Neural cell (in vitro differentiated cells): ENCODE measurements around the gene TYW3. TPM values are rescaled to one million over a fixed set of nuclear protein-coding genes. Genes with fewer than 3 reads are reported as not detected.

Experiments used
- H2AFZ ChIP-seq: fragments of 200-600, 300-800 bp; sonication (generic), shearing (Covaris generic); 2 replicates; pipeline ENCODE4 v1.6.0; 2014; ENCODE audit warnings: low read depth, mild to moderate bottlenecking, antibody characterized with exemption, low read length, moderate library complexity
- H3F3A ChIP-seq: fragments of 200-600 bp; shearing (Covaris generic); 2 replicates; pipeline ENCODE4 v1.6.1; 2016; ENCODE audit warnings: mild to moderate bottlenecking, moderate library complexity, mixed read lengths, antibody characterized with exemption, low read length; ENCODE audit not compliant: insufficient read depth, poor library complexity, severe bottlenecking
- H3K27ac ChIP-seq: fragments of 200-600, 300-800 bp; sonication (generic), shearing (Covaris generic); 2 replicates; pipeline ENCODE4 v1.5.1; 2014; ENCODE audit warnings: mild to moderate bottlenecking, low read length, moderate library complexity
- H3K27me3 ChIP-seq: fragments of 300-800, 200-600 bp; sonication (generic), shearing (Covaris generic); 2 replicates; pipeline ENCODE4 v1.6.0; 2014; ENCODE audit warnings: mild to moderate bottlenecking, low read depth, low read length, moderate library complexity; ENCODE audit not compliant: insufficient read depth
- H3K36me3 ChIP-seq: fragments of 300-800, 200-600 bp; sonication (generic), shearing (Covaris generic); 2 replicates; pipeline ENCODE4 v1.5.1; 2014; ENCODE audit warnings: mild to moderate bottlenecking, antibody characterized with exemption, low read length, moderate library complexity; ENCODE audit not compliant: insufficient read depth
- H3K4me2 ChIP-seq: fragments of 300-800, 200-600 bp; sonication (generic), shearing (Covaris generic); 2 replicates; pipeline ENCODE4 v1.6.0; 2014; ENCODE audit warnings: mild to moderate bottlenecking, low read length
- H3K4me3 ChIP-seq: fragments of 300-800, 200-600 bp; sonication (generic), shearing (Covaris generic); 2 replicates; pipeline ENCODE4 v1.5.1; 2014; ENCODE audit warnings: mild to moderate bottlenecking, low read length, moderate library complexity
- H3K79me2 ChIP-seq: fragments of 200-600 bp; shearing (Covaris generic); replicated peaks from 2 replicates; pipeline ENCODE4 v1.6.0; 2014; ENCODE audit warnings: mild to moderate bottlenecking, low read length, moderate library complexity; ENCODE audit not compliant: insufficient read depth
- H3K9ac ChIP-seq: fragments of 300-800, 200-600 bp; sonication (generic), shearing (Covaris generic); 2 replicates; pipeline ENCODE4 v1.6.1; 2016; ENCODE audit warnings: mild to moderate bottlenecking, low read length, mixed read lengths
- H3K9me2 ChIP-seq: fragments of 200-600 bp; shearing (Covaris generic); 2 replicates; pipeline ENCODE4 v1.6.1; 2016; ENCODE audit warnings: mild to moderate bottlenecking, low read length, mixed read lengths; ENCODE audit not compliant: insufficient read depth
- H3K9me3 ChIP-seq: fragments of 200-600, 300-800 bp; sonication (generic), shearing (Covaris generic); 2 replicates; pipeline ENCODE4 v1.6.1; 2016; ENCODE audit warnings: mild to moderate bottlenecking, mixed run types, low read length, moderate library complexity, mixed read lengths
- H4K20me1 ChIP-seq: fragments of 200-600 bp; shearing (Covaris generic); 2 replicates; pipeline ENCODE4 v1.6.1; 2016; ENCODE audit warnings: mild to moderate bottlenecking, mixed run types; ENCODE audit not compliant: insufficient read depth
- CTCF ChIP-seq: fragments of 450-650 bp; IDR thresholded peaks from 2 replicates; pipeline ENCODE4 v1.5.1; 2014; ENCODE audit warnings: antibody characterized with exemption, mild to moderate bottlenecking, moderate library complexity; ENCODE audit not compliant: poor library complexity, severe bottlenecking
- EP300 ChIP-seq: fragments of 450-650 bp; conservative IDR thresholded peaks from 2 replicates; pipeline ENCODE4 v1.6.1; 2014; ENCODE audit warnings: antibody characterized with exemption, mild to moderate bottlenecking, moderate library complexity; ENCODE audit not compliant: poor library complexity, severe bottlenecking
- EZH2 ChIP-seq: fragments of 200-600, 300-800 bp; shearing (Covaris generic), sonication (generic); IDR thresholded peaks from 2 replicates; pipeline ENCODE4 v1.6.1; 2014; ENCODE audit warnings: antibody characterized with exemption, low read length, borderline replicate concordance, mild to moderate bottlenecking; ENCODE audit not compliant: insufficient read depth, poor library complexity, severe bottlenecking
- MXI1 ChIP-seq: fragments of 450-650 bp; conservative IDR thresholded peaks from 2 replicates; pipeline ENCODE4 v1.6.1; 2014; ENCODE audit warnings: antibody characterized with exemption, mild to moderate bottlenecking; ENCODE audit not compliant: poor library complexity, severe bottlenecking
- RAD21 ChIP-seq: fragments of 450-650 bp; conservative IDR thresholded peaks from 2 replicates; pipeline ENCODE4 v1.6.1; 2014; ENCODE audit warnings: antibody characterized with exemption, mild to moderate bottlenecking, moderate library complexity
- REST ChIP-seq: IDR thresholded peaks from 2 replicates; pipeline ENCODE4 v1.6.1; 2012; ENCODE audit warnings: borderline replicate concordance
- SMC3 ChIP-seq: fragments of 450-650 bp; conservative IDR thresholded peaks from 2 replicates; pipeline ENCODE4 v1.6.1; 2014; ENCODE audit warnings: antibody characterized with exemption, mild to moderate bottlenecking, moderate library complexity; ENCODE audit not compliant: poor library complexity
- TAF1 ChIP-seq: IDR thresholded peaks from 2 replicates; pipeline ENCODE4 v1.6.1; 2012; ENCODE audit warnings: low read depth
- polyA plus RNA-seq: library from polyadenylated mRNA; depleted of rRNA; stranded (reverse); fragments of >200 nt; gene quantifications from 2 replicates; pipeline ENCODE4 v1.2.3, GENCODE V29; 2014

The TYW3 gene
- polyA plus RNA-seq, 1 donor from 2014 or later: 1.5 TPM

- H3K4me2 ChIP-seq: no peak overlapping the region
- H3K9me2 ChIP-seq: no peaks in the 10 kb centered on the region
Observed at GRCh38 chr1:74689621-74690363, 43.2 kb upstream of the TYW3 start.

GRCh38 chr1:74690364-74690696, 42.6 kb upstream of the TYW3 start:
- Histone ChIP-seq H2AFZ (peak overlapping the region; percentile 90), H3K4me3 (no peak overlapping the region), H3K27ac (peak overlapping the region; percentile 61), H3K27me3 (no peaks in the 10 kb centered on the region), H3K9me3 (no peaks in the 10 kb centered on the region), H3K4me2 (no peak overlapping the region), H4K20me1 (no peaks in the 10 kb centered on the region), H3K9ac (peak overlapping the region; percentile 47), H3F3A (peaks cover 5% of the 10 kb centered on the region), H3K9me2 (no peaks in the 10 kb centered on the region), H3K79me2 (no peaks in the 10 kb centered on the region), H3K36me3 (no peaks in the 10 kb centered on the region)
- TF ChIP-seq MXI1 (no peak), RAD21 (no peak)

More at GRCh38 chr1:74689621-74690363, 43.2 kb upstream of the TYW3 start:
- TF ChIP-seq SMC3 (peak; percentile 91), CTCF (peak; percentile 96), EZH2 (no peak), REST (no peak), TAF1 (no peak), RAD21 (peak; percentile 95), EP300 (no peak)
- Histone ChIP-seq H4K20me1 (no peaks in the 10 kb centered on the region), H3K4me3 (no peak overlapping the region), H3K27ac (peak overlapping the region; percentile 61), H3K79me2 (no peaks in the 10 kb centered on the region), H3F3A (peaks cover 5% of the 10 kb centered on the region), H3K9me3 (no peaks in the 10 kb centered on the region), H3K36me3 (no peaks in the 10 kb centered on the region), H3K27me3 (no peaks in the 10 kb centered on the region), H3K9ac (peak overlapping the region; percentile 47), H2AFZ (peak overlapping the region; percentile 90)
